Suprapubic skin (tissue), 4 donors: ENCODE data around the gene FRAT1. TPM values are rescaled to one million over a fixed set of nuclear protein-coding genes. Genes with fewer than 3 reads are reported as not detected.

Source experiments
- DNase-seq, 2 donors: peaks; one replicate each; pipeline ENCODE4 v3.0.0-alpha.2; 2019; ENCODE audit warnings: low spot score in 2 of 2
- H3K27ac ChIP-seq: fragments of 200-600 bp; sonication (generic); one replicate; pipeline ENCODE4 v1.5.1; 2019
- H3K27me3 ChIP-seq: fragments of 200-600 bp; sonication (generic); one replicate; pipeline ENCODE4 v1.5.1; 2019
- H3K36me3 ChIP-seq: fragments of 200-600 bp; sonication (generic); one replicate; pipeline ENCODE4 v1.5.1; 2019
- H3K4me1 ChIP-seq: fragments of 200-600 bp; sonication (generic); one replicate; pipeline ENCODE4 v1.5.1; 2019
- H3K4me3 ChIP-seq: fragments of 200-600 bp; sonication (generic); one replicate; pipeline ENCODE4 v1.5.1; 2019; ENCODE audit warnings: mild to moderate bottlenecking
- H3K9me3 ChIP-seq: fragments of 200-600 bp; sonication (generic); one replicate; pipeline ENCODE4 v1.5.1; 2019
- CTCF ChIP-seq, 2 donors: fragments of 200-600 bp in 1 of 2; fragments of 450-650 bp in 1 of 2; sonication (generic) in 1 of 2; IDR thresholded peaks; one replicate each; pipeline ENCODE4 v1.5.1; 2016 to 2019; ENCODE audit warnings: antibody characterized with exemption in 2 of 2, mild to moderate bottlenecking in 1 of 2, moderate library complexity in 1 of 2
- EP300 ChIP-seq: sonication (generic); formaldehyde crosslinking; IDR thresholded peaks from one replicate; pipeline ENCODE4 v1.6.1; 2017; ENCODE audit warnings: antibody characterized with exemption
- POLR2A ChIP-seq, 2 donors: fragments of 450-650 bp; IDR thresholded peaks; one replicate each; pipeline ENCODE4 v1.6.1; 2017; ENCODE audit warnings: antibody characterized with exemption in 2 of 2, mild to moderate bottlenecking in 2 of 2, moderate library complexity in 2 of 2
- POLR2AphosphoS5 ChIP-seq, 3 donors: sonication (generic); formaldehyde crosslinking; IDR thresholded peaks; one replicate each; pipeline ENCODE4 v1.6.1; 2017; ENCODE audit warnings: antibody characterized with exemption in 3 of 3
- WGBS: methylation state at CpG from one replicate; pipeline ENCODE4 v1.1.5; 2018; 5-methylcytosine and 5-hydroxymethylcytosine counted together
- total RNA-seq, 4 donors: library from RNA; depleted of rRNA; stranded (reverse); fragments of >200 nt; gene quantifications; one replicate each; pipeline ENCODE4 v1.1.0, GENCODE V29; 2016

The FRAT1 gene
- total RNA-seq, 4 donors from 2014 or later = 5.2 to 8.4 (median 7.2) TPM

DNA sequence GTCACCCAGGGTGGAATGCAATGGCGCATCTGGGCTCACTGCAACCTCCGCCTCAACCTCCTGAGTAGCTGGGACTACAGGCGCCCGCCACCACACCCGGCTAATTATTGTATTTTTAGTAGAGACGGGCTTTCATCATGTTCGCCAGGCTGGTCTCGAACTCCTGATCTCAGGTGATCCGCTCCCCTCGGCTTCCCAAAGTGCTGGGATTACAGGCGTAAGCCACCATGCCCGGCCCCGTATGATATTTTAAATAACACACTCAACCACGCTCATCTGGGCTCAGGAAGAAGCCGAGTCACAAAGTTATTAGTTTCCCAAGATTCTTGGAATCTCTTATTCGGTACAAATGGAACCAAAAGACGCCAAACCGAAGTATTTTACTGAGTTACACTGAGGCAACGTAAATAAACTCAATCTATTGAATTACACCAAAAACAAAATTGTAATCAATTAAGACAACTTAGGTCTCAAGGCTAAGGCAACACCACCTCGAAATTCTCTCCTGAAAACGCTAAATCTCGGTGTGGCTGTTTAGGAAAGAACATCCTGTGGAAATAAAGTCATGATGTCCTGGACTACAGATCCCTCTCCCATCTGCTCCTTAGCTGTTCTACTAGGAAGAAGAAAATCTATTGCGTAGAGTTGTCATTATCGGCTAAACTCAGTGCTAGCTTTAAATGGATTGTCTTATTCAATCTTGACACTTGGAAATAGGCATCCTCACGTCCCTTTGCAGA, 27.5 kb upstream of the FRAT1 start:
- TF ChIP-seq CTCF (IDR thresholded peaks at IDR 0.05) (no peak), POLR2AphosphoS5 (IDR thresholded peaks at IDR 0.05) (no peak), EP300 (no peak), POLR2A (IDR thresholded peaks at IDR 0.05) (no peak)
- H3K9me3 ChIP-seq = no peaks in the 10 kb centered on the region
- DNase-seq = peak in 1 of 2 donors; percentile 55
- no peaks in the 10 kb centered on the region for H3K27me3 ChIP-seq
- H3K4me1 ChIP-seq = peaks cover 7% of the 10 kb centered on the region
- peaks cover 9% of the 10 kb centered on the region for H3K36me3 ChIP-seq
- peak overlapping the region; percentile 93 for H3K27ac ChIP-seq
- H3K4me3 ChIP-seq = peak overlapping the region; percentile 97
- WGBS = 54% methylated on average over 25 of the region's 25 CpGs

- peaks cover 4% of the 10 kb centered on the region for H3K36me3 ChIP-seq
- WGBS = under 1% methylated on average over 35 of the region's 55 CpGs
- peak; percentile 98 for DNase-seq
- H3K27ac ChIP-seq = peak within 1 kb of the TSS; percentile 93
- H3K4me1 ChIP-seq = peaks cover 7% of the 10 kb centered on the region
- no peaks in the 10 kb centered on the region for H3K9me3 ChIP-seq
- H3K27me3 ChIP-seq = no peaks in the 10 kb centered on the region
- peak within 1 kb of the TSS; percentile 97 for H3K4me3 ChIP-seq
- TF ChIP-seq POLR2A (IDR thresholded peaks at IDR 0.05) = no peak
- no peak for TF ChIP-seq CTCF (IDR thresholded peaks at IDR 0.05)
- TF ChIP-seq POLR2AphosphoS5 (IDR thresholded peaks at IDR 0.05) = no peak
- no peak for TF ChIP-seq EP300
Observed at GRCh38 chr10:97292097-97292861, 26.8 kb upstream of the FRAT1 start, which contains the start of gene ARHGAP19. Gene ARHGAP19 (minus strand): TSS chr10:97292637. CDS start chr10:97292627, 10 bp downstream.

DNA sequence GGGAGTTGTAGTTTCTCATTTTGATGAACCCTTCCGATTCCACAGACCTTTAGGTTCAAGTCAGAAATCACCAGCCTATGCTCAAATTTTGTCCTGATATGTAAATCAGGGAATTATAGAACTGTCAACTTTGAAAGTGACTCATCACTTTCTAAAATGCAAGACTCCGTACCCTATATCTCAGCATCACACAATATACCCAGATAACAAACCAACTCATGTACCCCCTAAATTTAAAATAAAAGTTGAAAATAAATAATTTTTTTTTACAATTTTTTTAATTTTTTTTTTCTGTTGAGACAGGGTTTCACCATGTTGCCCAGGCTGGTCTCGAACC, 26.2 kb upstream of the FRAT1 start:
- Histone ChIP-seq H3K27me3 (no peaks in the 10 kb centered on the region), H3K36me3 (no peaks in the 10 kb centered on the region), H3K4me1 (peaks cover 7% of the 10 kb centered on the region), H3K9me3 (no peaks in the 10 kb centered on the region), H3K4me3 (peak overlapping the region; percentile 97), H3K27ac (no peak overlapping the region)
- no peak for DNase-seq
- TF ChIP-seq POLR2A (IDR thresholded peaks at IDR 0.05) (no peak), POLR2AphosphoS5 (IDR thresholded peaks at IDR 0.05) (no peak), EP300 (no peak), CTCF (IDR thresholded peaks at IDR 0.05) (no peak)
- WGBS = 55% methylated on average over 3 of the region's 3 CpGs

- Histone ChIP-seq H3K27me3 (no peaks in the 10 kb centered on the region), H3K36me3 (no peaks in the 10 kb centered on the region), H3K27ac (no peak overlapping the region), H3K9me3 (no peaks in the 10 kb centered on the region), H3K4me3 (no peak overlapping the region), H3K4me1 (no peaks in the 10 kb centered on the region)
- TF ChIP-seq EP300 (no peak), POLR2A (IDR thresholded peaks at IDR 0.05) (no peak), POLR2AphosphoS5 (IDR thresholded peaks at IDR 0.05) (no peak), CTCF (IDR thresholded peaks at IDR 0.05) (no peak)
- no peak for DNase-seq
- 80% methylated on average over 8 of the region's 8 CpGs for whole genome bisulfite sequencing
Observed at GRCh38 chr10:97297556-97298222, 21.4 kb upstream of the FRAT1 start.

DNA sequence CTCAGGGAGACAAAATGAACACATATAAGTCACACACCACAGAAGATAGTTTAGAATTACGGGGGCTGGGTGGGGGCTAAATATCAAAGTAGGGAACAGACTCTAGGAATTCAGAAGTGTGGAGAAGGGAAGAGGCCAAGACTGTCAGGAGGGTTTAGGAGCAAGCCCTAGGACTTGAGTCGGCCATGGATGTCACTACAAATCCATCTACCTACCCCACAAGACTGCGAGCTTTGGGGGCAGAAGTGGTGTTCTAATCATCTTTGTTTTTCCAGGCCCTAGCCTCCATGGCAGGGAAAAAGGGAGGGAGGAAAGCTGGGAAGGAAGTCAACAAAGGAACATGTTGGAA, 20.9 kb upstream of the FRAT1 start:
- H3K9me3 ChIP-seq = no peaks in the 10 kb centered on the region
- WGBS = 88% methylated on average over 3 of the region's 3 CpGs
- H3K27ac ChIP-seq = no peak overlapping the region
- no peaks in the 10 kb centered on the region for H3K27me3 ChIP-seq
- H3K36me3 ChIP-seq = no peaks in the 10 kb centered on the region
- no peak overlapping the region for H3K4me3 ChIP-seq
- TF ChIP-seq EP300 (no peak), POLR2AphosphoS5 (IDR thresholded peaks at IDR 0.05) (no peak), CTCF (IDR thresholded peaks at IDR 0.05) (no peak), POLR2A (IDR thresholded peaks at IDR 0.05) (no peak)
- peak in 1 of 2 donors; percentile 15 for DNase-seq
- H3K4me1 ChIP-seq = no peaks in the 10 kb centered on the region
